GM19351 (cell line): ENCODE results near the gene CSNK2A2.

Experiments used
- ATAC-seq: cut with Tn5 transposase; IDR thresholded peaks from one replicate; pipeline ENCODE4 v1.9.1; 2021; ENCODE audit warnings: mild to moderate bottlenecking, moderate library complexity; ENCODE audit not compliant: unreplicated experiment

The CSNK2A2 gene

DNA sequence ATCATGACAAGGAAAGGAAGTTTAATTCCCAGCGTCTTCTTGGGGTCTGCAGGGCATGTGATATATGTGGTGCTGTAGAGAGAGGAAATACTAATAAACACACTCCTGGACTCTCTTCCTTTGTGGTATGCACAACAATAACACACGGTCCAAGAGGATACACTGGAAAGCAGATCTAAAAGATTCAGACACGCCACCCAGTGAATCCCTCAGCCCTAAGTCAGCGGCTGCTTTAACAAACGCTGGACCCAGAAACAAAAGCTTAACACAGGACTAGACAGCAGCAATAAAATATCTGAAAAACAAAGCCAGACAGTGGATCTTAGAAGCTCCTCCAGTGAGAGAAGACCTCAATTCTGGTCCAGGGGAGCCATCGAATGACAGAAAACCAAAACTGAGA lies 81.8 kb downstream of the CSNK2A2 start:
- ATAC-seq = no peak

DNA sequence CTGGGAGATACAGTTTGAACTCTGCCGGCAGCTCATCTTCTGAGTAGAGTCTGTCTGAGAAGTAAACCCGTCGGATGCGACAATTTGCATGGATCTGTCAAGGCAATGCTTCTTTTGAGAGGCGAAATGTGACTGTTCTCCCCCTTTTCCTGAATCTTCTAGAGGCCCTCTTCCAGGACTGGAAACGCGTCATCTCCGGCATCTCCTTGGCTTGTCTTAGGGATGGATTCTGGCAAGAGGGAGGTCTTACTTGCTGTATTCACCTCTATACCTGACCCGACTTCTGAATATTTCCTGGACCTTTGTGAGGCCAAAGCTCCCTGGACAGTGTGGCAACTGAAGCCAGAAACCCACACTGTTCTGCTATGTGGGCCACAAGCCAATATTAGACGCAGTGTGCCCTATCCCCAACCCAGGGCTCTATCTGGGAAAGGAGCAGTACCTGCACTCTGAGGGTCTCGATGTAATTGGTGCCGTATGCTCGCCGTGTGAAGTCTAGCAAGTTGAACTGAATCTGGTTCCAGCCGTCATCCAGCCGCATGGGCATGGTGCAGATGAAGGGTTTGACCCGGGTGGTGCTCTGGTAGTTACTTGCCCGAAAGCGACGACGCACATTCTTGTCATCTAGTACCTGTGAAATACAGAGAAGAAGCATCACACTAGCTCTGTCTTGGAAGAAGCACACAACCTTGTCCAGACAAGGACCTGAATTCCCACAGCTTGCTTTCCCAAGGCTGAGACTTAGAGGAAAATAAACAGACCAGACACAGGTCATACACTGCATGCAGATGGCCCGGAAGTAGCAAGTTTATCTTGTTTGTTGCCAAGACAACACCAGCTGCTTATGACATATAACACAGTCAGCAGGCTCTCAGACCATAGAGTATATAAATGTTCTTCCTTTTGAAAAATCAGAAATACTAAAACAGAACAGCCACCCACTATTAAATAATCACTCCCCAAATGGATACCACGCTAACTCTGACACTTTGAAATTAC lies 82.8 kb downstream of the CSNK2A2 start:
- no peak for ATAC-seq

DNA sequence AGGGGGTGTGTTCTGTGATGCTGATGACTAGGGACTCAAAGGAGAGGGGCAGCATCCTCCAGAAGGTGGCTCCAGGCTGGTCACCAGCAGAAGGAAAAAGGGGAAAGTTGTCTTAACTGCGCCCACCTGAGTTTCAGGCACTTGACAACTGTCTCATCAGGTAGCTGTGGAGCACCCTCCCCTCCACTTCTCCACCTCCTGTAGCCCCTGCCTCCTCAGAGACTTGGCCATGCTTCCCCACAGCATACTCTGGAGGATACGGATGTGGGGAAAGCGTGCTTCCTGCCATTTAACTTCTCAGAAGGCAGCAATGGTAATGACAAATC lies 86.6 kb downstream of the CSNK2A2 start:
- ATAC-seq = no peak

DNA sequence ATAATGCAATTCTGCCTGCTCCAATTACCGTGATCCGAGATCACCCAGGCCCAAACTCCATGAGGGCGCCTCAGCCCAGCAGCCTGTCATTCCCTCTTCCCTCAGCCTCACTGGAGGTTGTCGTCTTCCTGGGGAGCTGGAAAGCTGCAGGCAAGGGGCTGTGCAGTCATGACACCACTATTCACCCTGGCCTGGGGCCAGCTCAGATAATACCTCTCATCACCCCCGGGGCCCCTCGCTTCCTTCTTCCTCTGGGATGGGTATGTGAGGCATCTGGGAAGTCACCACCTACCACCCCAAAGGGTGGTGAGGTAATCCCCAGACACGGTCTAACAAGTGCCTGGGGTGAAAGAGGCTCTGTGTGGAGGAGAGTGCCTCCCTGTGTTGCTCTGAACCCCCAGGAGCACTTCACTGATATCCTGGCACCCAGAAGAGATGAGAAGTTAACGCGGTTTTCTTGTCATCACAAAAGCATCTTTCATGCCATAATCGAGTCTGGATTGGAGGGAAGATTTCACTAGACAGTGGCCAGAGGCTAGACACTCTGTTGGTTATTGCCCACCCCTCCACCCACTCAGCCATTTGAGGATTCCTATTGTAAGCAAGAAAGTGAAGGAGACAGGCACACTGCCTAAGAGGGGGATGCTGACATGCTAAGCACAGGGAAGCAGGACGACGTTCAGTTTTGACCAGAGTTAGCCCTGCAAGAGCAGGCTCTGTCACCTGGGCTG lies 87.2 kb downstream of the CSNK2A2 start:
- no peak for ATAC-seq

DNA sequence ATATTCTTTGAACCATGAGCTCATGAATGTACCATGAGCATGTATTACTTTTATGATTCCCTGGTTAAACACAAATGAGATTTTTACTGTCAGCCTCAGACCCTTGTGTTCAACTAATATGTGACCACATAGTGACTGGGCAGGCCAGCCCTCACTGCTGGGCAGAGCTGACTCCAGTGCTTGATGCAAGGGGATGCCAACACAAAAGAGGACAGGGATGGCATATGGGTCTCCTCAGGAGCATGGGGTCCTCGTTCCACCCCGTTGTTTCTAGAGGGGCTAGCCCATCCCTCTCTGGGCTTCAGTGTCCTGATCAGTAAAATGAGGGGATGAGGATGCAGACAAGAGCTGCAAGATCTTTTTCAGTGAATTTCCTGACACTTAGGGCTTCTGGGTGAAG lies 88.0 kb downstream of the CSNK2A2 start:
- ATAC-seq = no peak

DNA sequence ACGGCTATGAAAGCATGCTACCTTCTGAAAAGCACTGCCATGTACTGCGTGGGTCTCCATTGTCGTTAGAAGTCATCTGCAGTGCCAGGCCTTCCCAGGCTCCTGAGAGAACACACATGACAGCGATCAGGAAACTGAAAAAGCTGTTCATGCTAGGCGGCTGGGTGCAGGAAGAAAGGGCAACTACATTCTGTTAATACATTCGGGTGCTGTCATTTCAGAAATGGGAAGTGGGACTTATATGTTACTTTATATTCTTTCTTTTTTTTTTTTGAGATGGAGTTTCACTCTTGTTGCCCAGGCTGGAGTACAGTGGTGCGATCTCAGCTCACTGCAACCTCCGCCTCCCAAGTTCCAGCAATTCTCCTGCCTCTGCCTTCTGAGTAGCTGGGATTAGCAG lies 88.6 kb downstream of the CSNK2A2 start:
- no peak for ATAC-seq
